Trophoblast cell (in vitro differentiated cells and primary cell): ENCODE data around the gene RAD51D.

ENCODE experiments used
- DNase-seq, 2 donors: peaks; one replicate each; pipeline ENCODE4 v3.0.0-alpha.2; 2016
- H2AFZ ChIP-seq: 2 replicates; pipeline ENCODE4 v1.6.1; 2013; ENCODE audit warnings: low read length, moderate library complexity, mild to moderate bottlenecking; ENCODE audit not compliant: insufficient read depth, poor library complexity
- H2AK5ac ChIP-seq: 2 replicates; pipeline ENCODE4 v1.6.1; 2013; ENCODE audit warnings: mild to moderate bottlenecking, low read length
- H2BK120ac ChIP-seq: 2 replicates; pipeline ENCODE4 v1.6.1; 2013; ENCODE audit warnings: low read length, mild to moderate bottlenecking, moderate library complexity; ENCODE audit not compliant: insufficient read depth, poor library complexity
- H2BK12ac ChIP-seq: 2 replicates; pipeline ENCODE4 v1.6.1; 2013; ENCODE audit warnings: mild to moderate bottlenecking, low read length, moderate library complexity
- H2BK5ac ChIP-seq: 2 replicates; pipeline ENCODE4 v1.6.1; 2013; ENCODE audit warnings: low read length, low read depth, moderate library complexity, mild to moderate bottlenecking; ENCODE audit not compliant: poor library complexity
- H3K14ac ChIP-seq: 2 replicates; pipeline ENCODE4 v1.6.1; 2013; ENCODE audit warnings: mild to moderate bottlenecking, low read length
- H3K18ac ChIP-seq: 2 replicates; pipeline ENCODE4 v1.6.1; 2013; ENCODE audit warnings: mild to moderate bottlenecking, low read length
- H3K23ac ChIP-seq: 2 replicates; pipeline ENCODE4 v1.6.1; 2013; ENCODE audit warnings: low read length
- H3K27ac ChIP-seq: 2 replicates; pipeline ENCODE4 v1.5.1; 2013; ENCODE audit warnings: low read depth, mild to moderate bottlenecking, inconsistent platforms, low read length, moderate library complexity
- H3K27me3 ChIP-seq: 2 replicates; pipeline ENCODE4 v1.6.1; 2013; ENCODE audit warnings: inconsistent platforms, mild to moderate bottlenecking, low read length, moderate library complexity; ENCODE audit not compliant: insufficient read depth
- H3K36me3 ChIP-seq, 2 experiments: 1 replicate in 1 of 2; 2 replicates in 1 of 2; pipeline ENCODE4 v1.6.1; 2013; ENCODE audit warnings: low read length in 2 of 2, mild to moderate bottlenecking in 2 of 2, moderate library complexity in 1 of 2; ENCODE audit not compliant: insufficient read depth in 2 of 2, control insufficient read depth in 1 of 2
- H3K4ac ChIP-seq: 2 replicates; pipeline ENCODE4 v1.6.1; 2013; ENCODE audit warnings: low read depth, mild to moderate bottlenecking, low read length, moderate library complexity
- H3K4me1 ChIP-seq, 2 experiments: 1 replicate in 1 of 2; 2 replicates in 1 of 2; pipeline ENCODE4 v1.6.1; 2013; ENCODE audit warnings: low read length in 2 of 2, mild to moderate bottlenecking in 2 of 2, moderate library complexity in 1 of 2; ENCODE audit not compliant: insufficient read depth in 2 of 2, control insufficient read depth in 1 of 2
- H3K4me2 ChIP-seq: 2 replicates; pipeline ENCODE4 v1.6.1; 2013; ENCODE audit warnings: inconsistent platforms, mild to moderate bottlenecking, low read length, moderate library complexity
- H3K4me3 ChIP-seq: 2 replicates; pipeline ENCODE4 v1.5.1; 2013; ENCODE audit warnings: mild to moderate bottlenecking, low read depth, low read length, inconsistent platforms
- H3K79me1 ChIP-seq: one replicate; pipeline ENCODE4 v1.6.1; 2013; ENCODE audit warnings: low read length
- H3K79me2 ChIP-seq: 2 replicates; pipeline ENCODE4 v1.6.1; 2013; ENCODE audit warnings: low read length, mild to moderate bottlenecking; ENCODE audit not compliant: control insufficient read depth, insufficient read depth, poor library complexity
- H3K9ac ChIP-seq: 2 replicates; pipeline ENCODE4 v1.6.1; 2013; ENCODE audit warnings: mild to moderate bottlenecking, low read length
- H3K9me3 ChIP-seq: 2 replicates; pipeline ENCODE4 v1.6.1; 2013; ENCODE audit warnings: low read depth, mild to moderate bottlenecking, control low read depth, inconsistent platforms, low read length; ENCODE audit not compliant: insufficient read depth
- H4K12ac ChIP-seq: 2 replicates; pipeline ENCODE4 v1.6.1; 2013; ENCODE audit warnings: low read depth, mild to moderate bottlenecking, low read length, moderate library complexity
- H4K8ac ChIP-seq: 2 replicates; pipeline ENCODE4 v1.6.1; 2013; ENCODE audit warnings: low read depth, mild to moderate bottlenecking, low read length, moderate library complexity
- H4K91ac ChIP-seq: one replicate; pipeline ENCODE4 v1.6.1; 2013; ENCODE audit warnings: low read depth, mild to moderate bottlenecking, low read length, moderate library complexity
- WGBS: extraction: QIAGEN DNeasy Blood & Tissue Kit; methylation state at CpG from one replicate; pipeline ENCODE4 v1.1.7; 2013; ENCODE audit warnings: missing lambda C conversion rate; ENCODE audit not compliant: insufficient read length, insufficient coverage; ENCODE audit errors: extremely low coverage; 5-methylcytosine and 5-hydroxymethylcytosine counted together

The RAD51D gene

DNA sequence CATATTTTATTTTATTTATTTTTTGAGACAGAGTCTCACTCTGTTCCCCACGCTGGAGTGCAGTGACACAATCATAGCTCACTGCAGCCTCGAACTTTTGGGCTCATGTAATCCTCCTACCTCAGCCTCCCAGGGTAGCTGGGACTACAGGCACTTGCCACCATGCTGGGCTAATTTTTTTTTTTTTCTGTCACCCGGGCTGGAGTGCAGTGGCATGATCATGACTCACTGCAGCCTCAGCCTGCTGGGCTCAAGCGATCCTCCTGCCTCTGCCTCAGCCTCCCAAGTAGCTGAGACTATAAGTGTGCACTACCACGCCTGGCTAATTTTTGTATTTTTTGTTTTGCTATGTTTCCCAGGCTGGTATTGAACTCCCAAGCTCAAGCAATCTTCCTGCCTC, 45.1 kb upstream of the RAD51D start:
- Histone ChIP-seq H2BK5ac (no peak overlapping the region), H3K79me1 (no peaks in the 10 kb centered on the region), H3K4me1 (no peaks in the 10 kb centered on the region), H2BK120ac (no peak overlapping the region), H3K14ac (no peak overlapping the region), H3K9ac (no peak overlapping the region), H2AFZ (no peak overlapping the region), H3K4me3 (no peak overlapping the region), H3K18ac (no peak overlapping the region), H3K4ac (no peak overlapping the region), H4K91ac (no peak overlapping the region), H3K23ac (no peak overlapping the region), H4K8ac (no peak overlapping the region), H3K79me2 (no peaks in the 10 kb centered on the region), H3K4me2 (no peak overlapping the region), H3K27me3 (no peaks in the 10 kb centered on the region), H2BK12ac (no peak overlapping the region), H3K27ac (no peak overlapping the region), H2AK5ac (no peak overlapping the region), H3K9me3 (no peaks in the 10 kb centered on the region), H3K36me3 (no peaks in the 10 kb centered on the region), H4K12ac (no peak overlapping the region)
- DNase-seq, result peak; percentile 72 to 78
- no CpG with 5 or more reads among the region's 5 CpGs for WGBS

GRCh38 chr17:35163886-35164285, 44.2 kb upstream of the RAD51D start:
- H4K8ac ChIP-seq, result no peak overlapping the region
- H3K23ac ChIP-seq, result no peak overlapping the region
- no peak overlapping the region for H2BK12ac ChIP-seq
- no peaks in the 10 kb centered on the region for H3K4me1 ChIP-seq
- no peaks in the 10 kb centered on the region for H3K36me3 ChIP-seq
- DNase-seq, result peak; percentile 97
- H3K9ac ChIP-seq, result no peak overlapping the region
- no peaks in the 10 kb centered on the region for H3K79me2 ChIP-seq
- no peaks in the 10 kb centered on the region for H3K9me3 ChIP-seq
- H2BK120ac ChIP-seq, result no peak overlapping the region
- H3K14ac ChIP-seq, result no peak overlapping the region
- H2BK5ac ChIP-seq, result no peak overlapping the region
- no CpG with 5 or more reads among the region's 7 CpGs for WGBS
- H3K27ac ChIP-seq, result no peak overlapping the region
- H3K4me3 ChIP-seq, result no peak overlapping the region
- H3K4ac ChIP-seq, result no peak overlapping the region
- H4K12ac ChIP-seq, result no peak overlapping the region
- no peak overlapping the region for H3K4me2 ChIP-seq
- no peak overlapping the region for H3K18ac ChIP-seq
- H2AK5ac ChIP-seq, result no peak overlapping the region
- no peak overlapping the region for H2AFZ ChIP-seq
- H3K79me1 ChIP-seq, result no peaks in the 10 kb centered on the region
- no peak overlapping the region for H4K91ac ChIP-seq
- H3K27me3 ChIP-seq, result no peaks in the 10 kb centered on the region

DNA sequence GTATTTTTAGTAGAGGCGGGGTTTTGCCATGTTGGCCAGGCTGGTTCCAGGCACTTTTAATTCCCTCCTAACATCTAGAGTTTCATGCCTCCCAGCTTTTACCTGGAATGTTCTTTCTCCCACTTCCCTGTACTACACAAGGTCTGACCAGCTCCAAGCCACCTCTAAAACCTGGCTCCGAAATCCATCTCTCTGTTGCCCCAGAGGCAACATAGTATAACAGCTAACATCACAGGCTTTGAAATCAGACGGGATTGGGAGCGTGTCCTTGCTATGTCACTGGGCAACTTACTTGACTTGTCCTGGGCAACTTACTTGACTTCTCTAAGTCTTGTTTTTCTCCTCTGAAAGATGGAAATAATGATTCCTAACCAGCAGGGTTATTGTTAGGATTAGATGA, 43.1 kb upstream of the RAD51D start:
- no peak overlapping the region for H2BK12ac ChIP-seq
- WGBS, result no CpG with 5 or more reads among the region's 4 CpGs
- no peak overlapping the region for H4K12ac ChIP-seq
- no peak overlapping the region for H2AK5ac ChIP-seq
- DNase-seq, result peak; percentile 19 to 60
- H4K91ac ChIP-seq, result no peak overlapping the region
- no peaks in the 10 kb centered on the region for H3K4me1 ChIP-seq
- H3K79me1 ChIP-seq, result no peaks in the 10 kb centered on the region
- no peaks in the 10 kb centered on the region for H3K79me2 ChIP-seq
- no peak overlapping the region for H2AFZ ChIP-seq
- no peak overlapping the region for H3K9ac ChIP-seq
- H2BK120ac ChIP-seq, result no peak overlapping the region
- H3K14ac ChIP-seq, result no peak overlapping the region
- no peaks in the 10 kb centered on the region for H3K27me3 ChIP-seq
- H3K4ac ChIP-seq, result no peak overlapping the region
- H3K18ac ChIP-seq, result no peak overlapping the region
- H4K8ac ChIP-seq, result no peak overlapping the region
- no peak overlapping the region for H3K4me3 ChIP-seq
- H3K9me3 ChIP-seq, result no peaks in the 10 kb centered on the region
- H2BK5ac ChIP-seq, result no peak overlapping the region
- no peak overlapping the region for H3K23ac ChIP-seq
- no peak overlapping the region for H3K4me2 ChIP-seq
- H3K27ac ChIP-seq, result no peak overlapping the region
- no peaks in the 10 kb centered on the region for H3K36me3 ChIP-seq

- Histone ChIP-seq H3K27ac (no peak overlapping the region), H3K79me2 (no peaks in the 10 kb centered on the region), H3K4ac (no peak overlapping the region), H3K14ac (no peak overlapping the region), H2BK5ac (no peak overlapping the region), H3K27me3 (no peaks in the 10 kb centered on the region), H4K8ac (no peak overlapping the region), H3K4me2 (no peak overlapping the region), H2AK5ac (no peak overlapping the region), H4K91ac (no peak overlapping the region), H3K36me3 (no peaks in the 10 kb centered on the region), H2BK12ac (no peak overlapping the region), H3K4me1 (no peaks in the 10 kb centered on the region), H3K23ac (no peak overlapping the region), H3K9me3 (no peaks in the 10 kb centered on the region), H3K79me1 (no peaks in the 10 kb centered on the region), H2AFZ (no peak overlapping the region), H3K4me3 (no peak overlapping the region), H4K12ac (no peak overlapping the region), H3K9ac (no peak overlapping the region), H3K18ac (no peak overlapping the region), H2BK120ac (no peak overlapping the region)
- no peak for DNase-seq
- WGBS, result no CpG with 5 or more reads among the region's 3 CpGs
Measured at GRCh38 chr17:35161281-35161761, 41.7 kb upstream of the RAD51D start.
